Effector CD8-positive, alpha-beta T cell (primary cell): ENCODE results near the gene FBXW2.
"Not testable (repeated sequence)": the region's sequence is repeated elsewhere in the genome, so short reads cannot be mapped to it uniquely, and the experiment has no call there.

Experiments used
- DNase-seq: peaks from one replicate; lab custom pipeline; 2025; lab: John Stamatoyannopoulos, UW
- total RNA-seq, 4 experiments: gene quantifications; one replicate each; lab custom pipeline; 2026; lab: John Stamatoyannopoulos, UW

Gene FBXW2
- 115 to 174 (median 144) reads per million in 4 experiments for total RNA-seq

- peak; percentile 73 for DNase-seq
Observed at GRCh38 chr9:120792898-120793765, at the start of gene FBXW2. Gene FBXW2, minus strand, starts transcription at chr9:120793416. Its CDS starts 5,158 bp downstream, at chr9:120788258.

GRCh38 chr9:120841930-120842684 lies 48.9 kb upstream of the FBXW2 start:
- DNase-seq: no peak

GRCh38 chr9:120839146-120839545 lies 45.9 kb upstream of the FBXW2 start:
- DNase-seq: no peak

- no peak for DNase-seq
Observed at GRCh38 chr9:120837921-120838320, 44.7 kb upstream of the FBXW2 start.

GRCh38 chr9:120833325-120833724 lies 40.1 kb upstream of the FBXW2 start:
- DNase-seq: no peak

GRCh38 chr9:120832807-120833206 lies 39.6 kb upstream of the FBXW2 start:
- no peak for DNase-seq

GRCh38 chr9:120830865-120831264 lies 37.6 kb upstream of the FBXW2 start:
- DNase-seq: no peak

- no peak for DNase-seq
Observed at GRCh38 chr9:120830151-120830550, 36.9 kb upstream of the FBXW2 start.

GRCh38 chr9:120829650-120830049 lies 36.4 kb upstream of the FBXW2 start:
- no peak for DNase-seq

- DNase-seq: no peak
Observed at GRCh38 chr9:120820095-120820494, 26.9 kb upstream of the FBXW2 start.

GRCh38 chr9:120818595-120818994 lies 25.4 kb upstream of the FBXW2 start:
- DNase-seq: no peak

GRCh38 chr9:120815075-120815474 lies 21.9 kb upstream of the FBXW2 start:
- DNase-seq: no peak

GRCh38 chr9:120808931-120809330 lies 15.7 kb upstream of the FBXW2 start:
- no peak for DNase-seq

GRCh38 chr9:120807607-120808379 lies 14.6 kb upstream of the FBXW2 start:
- no peak for DNase-seq

- not testable (repeated sequence) for DNase-seq
Observed at GRCh38 chr9:120804784-120805363, 11.7 kb upstream of the FBXW2 start.

- DNase-seq: no peak
Observed at GRCh38 chr9:120801441-120801840, 8.2 kb upstream of the FBXW2 start.

- no peak for DNase-seq
Observed at GRCh38 chr9:120791161-120791560, 2.1 kb downstream of the FBXW2 start.

- DNase-seq: no peak
Observed at GRCh38 chr9:120787933-120788332, 5.3 kb downstream of the FBXW2 start.

- DNase-seq: no peak
Observed at GRCh38 chr9:120783602-120784047, 9.6 kb downstream of the FBXW2 start.

GRCh38 chr9:120781236-120781635 lies 12.0 kb downstream of the FBXW2 start:
- DNase-seq: no peak

- DNase-seq: no peak
Observed at GRCh38 chr9:120780367-120780766, 12.8 kb downstream of the FBXW2 start.

- no peak for DNase-seq
Observed at GRCh38 chr9:120779227-120779626, 14.0 kb downstream of the FBXW2 start.
